ENCODE data around the gene MIX23. TPM values are rescaled to one million over a fixed set of nuclear protein-coding genes. Genes with fewer than 3 reads are reported as not detected.

The MIX23 gene
- total and polyA plus RNA-seq, 10 of the 15 experiments (the other 5 are each of a cell fraction or from before 2014, with no cell fraction given): 30.0 to 176 (median 62.4) TPM

- TF ChIP-seq E2F8 (IDR thresholded peaks at IDR 0.05; ENCODE audit: low read depth, partially characterized antibody) (no peak), HSF1 (IDR thresholded peaks at IDR 0.05; ENCODE audit: low read depth, low read length) (no peak)
Observed at GRCh38 chr3:122405015-122405414, 22.0 kb upstream of the MIX23 start (continued).

GRCh38 chr3:122403489-122403888, 20.5 kb upstream of the MIX23 start:
- H3K36me3 ChIP-seq (ENCODE audit: control insufficient read depth in 2 of 2, insufficient read depth in 2 of 2, low read length in 1 of 2): peaks cover 4 to 17% of the 10 kb centered on the region in 2 experiments
- BruUV-seq (replicated peaks): no TSS peak
- DNase-seq (ENCODE audit: low read depth, low spot score): no peak
- TF ChIP-seq IKZF1 (conservative IDR thresholded peaks at IDR 0.05): no peak
- no peak for TF ChIP-seq RAD21 (IDR thresholded peaks at IDR 0.05; ENCODE audit: insufficient read depth, low read depth, low read length)
- no peak for TF ChIP-seq MYB (IDR thresholded peaks at IDR 0.05; ENCODE audit: borderline replicate concordance, low read depth, low read length)
- no peak for TF ChIP-seq RFX5 (IDR thresholded peaks at IDR 0.05; ENCODE audit: low read depth, low read length)
- no peak for TF ChIP-seq ELK1 (IDR thresholded peaks at IDR 0.05; ENCODE audit: low read depth, low read length)
- no peak for TF ChIP-seq ZSCAN29 (IDR thresholded peaks at IDR 0.05)
- TF ChIP-seq DPF2 (IDR thresholded peaks at IDR 0.05): no peak
- no peak for TF ChIP-seq KAT2A (conservative IDR thresholded peaks at IDR 0.05; ENCODE audit: control insufficient read depth, low read depth, low read length)
- no peak overlapping the region for H3K27ac ChIP-seq (ENCODE audit: control insufficient read depth, insufficient read depth)
- H4K20me1 ChIP-seq (ENCODE audit: control insufficient read depth, insufficient read depth): no peaks in the 10 kb centered on the region
- no peak overlapping the region for H3K9ac ChIP-seq (ENCODE audit: control insufficient read depth, insufficient read depth, low read length)
- ChIA-PET CTCF (no interaction called here), SMC1A (ENCODE audit: uncharacterized antibody, unreplicated experiment) (interaction anchor here (0.6 to 1.5 kb wide), 3 partner anchors 13 to 561 kb away, joined by 3 to 6 read pairs (median 3); partner anchors contain the start of gene WDR5B), RAD21 (ENCODE audit: unreplicated experiment) (no interaction called here), POLR2A (no interaction called here)
- H3K9me3 ChIP-seq (replicated peaks; ENCODE audit: control insufficient read depth, insufficient read depth, low read length): no peaks in the 10 kb centered on the region
- no peak overlapping the region for H3K4me2 ChIP-seq (ENCODE audit: control insufficient read depth, insufficient read depth)
- in situ Hi-C loops (cut with MboI) (no loop called here), intact Hi-C loops (cut with micrococcal nuclease; ENCODE audit: unreplicated experiment) (no loop called here)
- over 99% methylated on average over 6 of the region's 6 CpGs for WGBS (ENCODE audit: insufficient coverage, insufficient replicate concordance, low lambda C conversion rate, missing lambda C conversion rate)
- no peak for ATAC-seq
- H2AFZ ChIP-seq (ENCODE audit: control insufficient read depth, low read depth, low read length): no peak overlapping the region
- no peak overlapping the region for H3K4me3 ChIP-seq
- no peaks in the 10 kb centered on the region; the same call in 1 of the 2 replicates for H3K79me2 ChIP-seq (ENCODE audit: control insufficient read depth, insufficient read depth, low read length)
- H3K4me1 ChIP-seq (ENCODE audit: control insufficient read depth, insufficient read depth, low read length): no peaks in the 10 kb centered on the region
- no peaks in the 10 kb centered on the region for H3K27me3 ChIP-seq (replicated peaks in 1 of 2; ENCODE audit: control insufficient read depth in 2 of 2, insufficient read depth in 2 of 2, low read length in 1 of 2)
- FAIRE-seq: no peak

Measured in GM12878 (cell line).